Measurements from ENCODE around the gene TM9SF3.

DNA sequence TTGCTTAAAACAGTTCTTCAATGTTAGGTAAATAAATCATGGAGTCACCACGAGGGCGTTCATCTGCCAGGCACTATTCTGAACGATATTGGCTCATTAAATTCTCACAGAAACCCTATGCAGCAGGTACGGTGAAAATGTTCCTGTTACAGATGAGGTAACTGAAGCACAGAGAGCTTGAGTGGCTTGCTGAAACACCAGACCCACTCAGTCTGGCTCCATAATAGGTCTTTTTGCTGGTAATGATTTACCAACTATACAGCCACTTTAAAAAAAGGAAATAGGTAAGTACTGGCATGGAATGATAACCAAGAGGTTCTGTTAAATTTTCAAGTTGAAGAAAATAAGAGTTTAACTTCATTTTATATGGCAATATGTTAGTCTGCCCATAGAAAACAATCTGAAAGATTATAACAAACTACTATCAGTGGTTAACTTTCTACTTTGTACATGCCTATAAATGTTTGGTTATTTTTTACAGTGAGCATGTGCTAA is 1.3 kb upstream of the TM9SF3 start:
- TF ChIP-seq, protein P1, sequence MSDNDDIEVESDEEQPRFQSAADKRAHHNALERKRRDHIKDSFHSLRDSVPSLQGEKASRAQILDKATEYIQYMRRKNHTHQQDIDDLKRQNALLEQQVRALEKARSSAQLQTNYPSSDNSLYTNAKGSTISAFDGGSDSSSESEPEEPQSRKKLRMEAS (IDR thresholded peaks at IDR 0.05), result no peak
- no peak for TF ChIP-seq CTCF (IDR thresholded peaks at IDR 0.05 in 2 of 3, conservative IDR thresholded peaks at IDR 0.05 in 1 of 3; ENCODE audit: borderline replicate concordance in 1 of 3, insufficient read depth in 1 of 3, low read depth in 2 of 3, low read length in 2 of 3)
- TF ChIP-seq ATF3 (IDR thresholded peaks at IDR 0.05), result no peak
- TF ChIP-seq SP1 (IDR thresholded peaks at IDR 0.05; ENCODE audit: low read depth), result no peak
- TF ChIP-seq EZH2 (IDR thresholded peaks at IDR 0.05), result no peak
- TF ChIP-seq JUND (IDR thresholded peaks at IDR 0.05), result no peak

Measured in HCT116 (cell line).